ENCODE data around the gene STX7. TPM values are rescaled to one million over a fixed set of nuclear protein-coding genes. Genes with fewer than 3 reads are reported as not detected.

Gene STX7
- total RNA-seq, 3 donors from 2014 or later: 28.5 to 67.4 (median 37.8) TPM

DNA sequence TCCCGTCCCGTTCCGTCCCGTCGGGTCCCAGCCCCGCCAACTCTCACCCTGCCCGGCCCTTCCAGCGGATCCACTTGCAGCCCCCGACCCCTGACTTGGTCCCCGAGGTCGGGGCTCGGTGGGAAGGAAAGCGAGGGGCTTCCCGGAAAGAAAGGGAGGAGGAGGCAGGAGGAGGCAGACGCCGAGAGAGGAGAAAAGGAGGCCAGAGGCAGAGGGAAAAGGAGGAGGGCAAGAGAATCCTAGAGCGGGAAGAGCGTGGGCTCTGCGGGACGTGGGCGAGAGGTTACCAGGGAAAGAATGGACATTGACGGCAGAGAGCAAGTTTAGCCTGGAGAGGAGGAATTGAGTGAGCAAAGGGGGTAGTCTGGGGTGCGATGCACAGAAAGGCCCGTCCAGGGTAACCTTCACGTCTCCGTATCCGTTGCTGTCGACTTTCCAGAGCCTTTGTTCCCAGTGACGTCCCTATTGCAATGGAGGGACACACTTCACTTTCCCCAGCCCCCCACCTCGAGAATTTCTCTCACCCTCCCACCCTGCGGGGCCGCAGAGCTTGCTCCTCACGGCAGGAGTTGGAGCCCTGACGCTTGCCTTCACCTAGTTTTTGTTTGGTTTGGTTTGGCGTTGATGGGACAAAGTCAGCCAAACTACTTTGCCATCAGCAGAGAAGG lies 111.2 kb downstream of the STX7 start:
- intact Hi-C loops (cut with DNase I; ENCODE audit: low total_unique reads): no loop called here
- Histone ChIP-seq H3K9me3 (no peaks in the 10 kb centered on the region), H3K4me3 (peak overlapping the region; percentile 53 to 71 (median 66)), H3K36me3 (no peaks in the 10 kb centered on the region), H3K4me1 (no peaks in the 10 kb centered on the region), H3K27ac (no peak overlapping the region), H3K27me3 (peaks cover 0 to 8% of the 10 kb centered on the region in 2 donors)
- TF ChIP-seq, protein P1, sequence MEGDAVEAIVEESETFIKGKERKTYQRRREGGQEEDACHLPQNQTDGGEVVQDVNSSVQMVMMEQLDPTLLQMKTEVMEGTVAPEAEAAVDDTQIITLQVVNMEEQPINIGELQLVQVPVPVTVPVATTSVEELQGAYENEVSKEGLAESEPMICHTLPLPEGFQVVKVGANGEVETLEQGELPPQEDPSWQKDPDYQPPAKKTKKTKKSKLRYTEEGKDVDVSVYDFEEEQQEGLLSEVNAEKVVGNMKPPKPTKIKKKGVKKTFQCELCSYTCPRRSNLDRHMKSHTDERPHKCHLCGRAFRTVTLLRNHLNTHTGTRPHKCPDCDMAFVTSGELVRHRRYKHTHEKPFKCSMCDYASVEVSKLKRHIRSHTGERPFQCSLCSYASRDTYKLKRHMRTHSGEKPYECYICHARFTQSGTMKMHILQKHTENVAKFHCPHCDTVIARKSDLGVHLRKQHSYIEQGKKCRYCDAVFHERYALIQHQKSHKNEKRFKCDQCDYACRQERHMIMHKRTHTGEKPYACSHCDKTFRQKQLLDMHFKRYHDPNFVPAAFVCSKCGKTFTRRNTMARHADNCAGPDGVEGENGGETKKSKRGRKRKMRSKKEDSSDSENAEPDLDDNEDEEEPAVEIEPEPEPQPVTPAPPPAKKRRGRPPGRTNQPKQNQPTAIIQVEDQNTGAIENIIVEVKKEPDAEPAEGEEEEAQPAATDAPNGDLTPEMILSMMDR (IDR thresholded peaks at IDR 0.05): no peak
- TF ChIP-seq POLR2A (IDR thresholded peaks at IDR 0.05) (no peak), POLR2AphosphoS5 (IDR thresholded peaks at IDR 0.05) (no peak)
- no peak for DNase-seq (ENCODE audit: low spot score in 2 of 2)

DNA sequence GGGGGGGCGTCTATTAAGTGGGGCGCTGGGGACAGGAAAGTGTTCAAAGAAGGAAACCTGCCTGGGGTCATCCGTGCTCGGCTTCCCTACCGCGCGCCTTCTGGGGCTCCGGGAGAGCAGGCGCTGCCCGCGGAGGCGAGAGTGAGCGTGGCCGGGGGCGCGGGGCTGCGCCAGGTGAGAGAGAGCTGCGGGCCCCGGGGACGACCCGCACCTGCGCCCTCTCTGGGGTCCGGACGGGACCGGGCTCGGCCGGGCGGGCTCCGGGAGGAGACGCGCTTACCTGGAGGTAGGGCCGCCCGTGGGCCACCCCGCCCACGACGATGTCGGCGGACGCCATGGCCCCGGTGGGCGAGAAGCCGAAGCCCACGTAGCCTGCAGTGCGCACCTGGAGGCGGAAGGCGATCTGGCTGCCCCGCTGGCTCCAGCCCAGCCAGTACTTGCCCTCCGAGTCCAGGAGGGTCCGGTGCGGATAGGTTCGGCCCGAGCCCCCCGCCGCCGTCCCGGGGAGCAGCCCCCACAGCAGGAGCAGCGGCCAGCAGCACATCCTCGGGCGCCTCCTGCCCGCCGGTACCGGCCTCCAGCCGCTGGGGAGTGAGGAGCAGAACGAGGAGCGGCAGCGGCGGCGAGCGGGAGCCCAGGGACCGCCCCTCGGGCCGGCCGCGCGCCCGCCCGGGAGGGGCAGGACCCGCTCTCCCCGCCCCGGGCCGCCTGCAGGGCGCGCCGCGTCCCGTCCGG lies 111.9 kb downstream of the STX7 start, which contains the start of gene MOXD1:
TSS of gene MOXD1 (minus strand) at position 593 of the 735 bp plus-strand sequence. CDS start at position 544, 49 bp downstream.
- no peak for DNase-seq (ENCODE audit: low spot score in 2 of 2)
- no peak within 1 kb of the TSS for H3K27ac ChIP-seq

DNA sequence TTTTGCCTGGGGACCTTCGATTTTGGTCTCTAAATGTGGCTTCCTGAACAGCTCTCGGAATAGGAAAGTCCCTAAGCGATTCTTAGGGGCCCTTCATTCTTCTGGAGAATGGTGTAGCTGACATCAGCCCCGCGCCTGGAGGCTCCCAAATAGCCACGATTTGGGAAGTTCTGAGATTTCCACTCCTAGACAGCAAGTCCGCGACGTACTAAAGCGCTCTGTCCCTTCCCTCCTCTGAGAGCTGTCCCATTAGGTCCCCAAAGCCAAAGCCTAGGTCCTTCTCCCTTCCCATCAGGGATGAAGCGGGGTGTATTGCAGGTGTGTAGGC lies 112.4 kb downstream of the STX7 start:
- no peak for DNase-seq (ENCODE audit: low spot score in 2 of 2)
- no peaks in the 10 kb centered on the region for H3K4me1 ChIP-seq
- H3K27me3 ChIP-seq: peaks cover 0 to 8% of the 10 kb centered on the region in 2 donors
- TF ChIP-seq, protein P1 (IDR thresholded peaks at IDR 0.05): no peak
- TF ChIP-seq POLR2AphosphoS5 (IDR thresholded peaks at IDR 0.05) (no peak), POLR2A (IDR thresholded peaks at IDR 0.05) (no peak)
- H3K36me3 ChIP-seq: no peaks in the 10 kb centered on the region
- H3K27ac ChIP-seq: no peak overlapping the region
- H3K4me3 ChIP-seq: peak overlapping the region; percentile 53 to 71 (median 66)
- no peaks in the 10 kb centered on the region for H3K9me3 ChIP-seq
- intact Hi-C loops (cut with DNase I; ENCODE audit: low total_unique reads): no loop called here

More for the DNA sequence above, 111.9 kb downstream of the STX7 start, which contains the start of gene MOXD1:
- peak within 1 kb of the TSS; percentile 53 to 71 (median 66) for H3K4me3 ChIP-seq
- H3K36me3 ChIP-seq: no peaks in the 10 kb centered on the region
- no peaks in the 10 kb centered on the region for H3K9me3 ChIP-seq
- H3K27me3 ChIP-seq: peaks cover 0 to 8% of the 10 kb centered on the region in 2 donors
- TF ChIP-seq POLR2AphosphoS5 (IDR thresholded peaks at IDR 0.05): no peak
- no peak for TF ChIP-seq POLR2A (IDR thresholded peaks at IDR 0.05)
- TF ChIP-seq, protein P1 (IDR thresholded peaks at IDR 0.05): no peak
- intact Hi-C loops (cut with DNase I; ENCODE audit: low total_unique reads): no loop called here
- no peaks in the 10 kb centered on the region for H3K4me1 ChIP-seq

DNA sequence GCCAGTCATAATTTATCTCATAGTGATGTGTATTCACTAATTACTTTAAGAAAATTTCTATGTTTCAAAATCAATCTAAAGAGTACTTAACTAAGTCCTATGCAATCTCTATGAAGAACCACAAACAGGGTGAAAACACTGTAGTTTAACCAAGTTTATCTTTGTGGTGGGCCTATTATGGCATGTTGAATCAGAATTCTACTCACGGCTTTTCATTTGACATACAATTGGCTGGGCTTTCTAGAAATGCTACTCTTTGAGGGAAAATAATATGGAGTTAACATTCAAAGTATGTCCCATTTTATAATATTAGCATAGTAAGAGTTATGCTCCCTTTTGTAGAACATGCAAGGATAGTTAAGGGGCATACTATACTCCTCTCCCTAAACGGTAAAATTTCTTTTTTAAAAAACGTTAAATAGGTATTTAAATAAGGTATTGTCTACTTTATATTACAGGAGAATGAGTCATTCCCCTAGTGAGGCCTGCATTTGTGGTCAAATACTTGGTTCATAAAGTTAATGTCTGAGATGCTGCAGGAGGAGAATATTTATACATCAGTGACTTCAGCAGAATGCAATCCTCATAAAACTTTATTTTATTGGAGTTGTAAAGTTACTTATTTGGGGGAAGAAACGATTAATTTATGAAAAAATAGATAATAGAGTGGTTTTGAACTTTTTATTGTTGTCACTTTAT lies 113.4 kb downstream of the STX7 start:
- no peaks in the 10 kb centered on the region for H3K4me1 ChIP-seq
- TF ChIP-seq, protein P1 (IDR thresholded peaks at IDR 0.05): no peak
- no peak for TF ChIP-seq POLR2AphosphoS5 (IDR thresholded peaks at IDR 0.05)
- no peak for TF ChIP-seq POLR2A (IDR thresholded peaks at IDR 0.05)
- DNase-seq (ENCODE audit: low spot score in 2 of 2): no peak
- H3K4me3 ChIP-seq: no peak overlapping the region
- intact Hi-C loops (cut with DNase I; ENCODE audit: low total_unique reads): loop anchor here (10.0 kb wide), 1 partner anchor 1575 kb away; the partner anchor contains the start of gene SMLR1
- H3K9me3 ChIP-seq: peaks cover 0 to 7% of the 10 kb centered on the region in 2 donors
- H3K36me3 ChIP-seq: no peaks in the 10 kb centered on the region
- H3K27ac ChIP-seq: no peak overlapping the region
- H3K27me3 ChIP-seq: peaks cover 0 to 8% of the 10 kb centered on the region in 2 donors

Other genes starting within 250 kb of the STX7 start
- 1 to 10 TPM; 1.8 to 2.9 (median 1.9) TPM for gene MOXD1, start 111.6 kb downstream of the STX7 start, total RNA-seq
- gene TAAR9, start 25.2 kb upstream of the STX7 start, total RNA-seq: not detected
- gene TAAR8, start 39.6 kb upstream of the STX7 start, total RNA-seq: not detected
- gene TAAR6, start 57.2 kb upstream of the STX7 start, total RNA-seq: not detected
- not detected for gene TAAR5, start 76.6 kb upstream of the STX7 start, total RNA-seq
- not detected for gene TAAR2, start 111.2 kb upstream of the STX7 start, total RNA-seq
- gene TAAR1, start 146.1 kb upstream of the STX7 start, total RNA-seq: not detected
- 1 to 10 TPM in 2 of 3 donors, under 1 TPM in 1; 0.98 to 8.6 (median 2.6) TPM for gene VNN1, start 200.9 kb upstream of the STX7 start, total RNA-seq
- gene VNN2, start 244.8 kb upstream of the STX7 start, total RNA-seq: 1 to 10 TPM; 1.8 to 3.5 (median 2.9) TPM

Measured in breast epithelium (tissue), 4 donors.